HG03095 (cell line): Measurements from ENCODE around the gene HIPK3.
"Not testable (repeated sequence)": the region's sequence is repeated elsewhere in the genome, so short reads cannot be mapped to it uniquely, and the experiment has no call there.

ENCODE experiments used
- ATAC-seq: cut with Tn5 transposase; IDR thresholded peaks from one replicate; pipeline ENCODE4 v1.9.1; 2021; ENCODE audit warnings: moderate library complexity; ENCODE audit not compliant: unreplicated experiment

Gene HIPK3

DNA sequence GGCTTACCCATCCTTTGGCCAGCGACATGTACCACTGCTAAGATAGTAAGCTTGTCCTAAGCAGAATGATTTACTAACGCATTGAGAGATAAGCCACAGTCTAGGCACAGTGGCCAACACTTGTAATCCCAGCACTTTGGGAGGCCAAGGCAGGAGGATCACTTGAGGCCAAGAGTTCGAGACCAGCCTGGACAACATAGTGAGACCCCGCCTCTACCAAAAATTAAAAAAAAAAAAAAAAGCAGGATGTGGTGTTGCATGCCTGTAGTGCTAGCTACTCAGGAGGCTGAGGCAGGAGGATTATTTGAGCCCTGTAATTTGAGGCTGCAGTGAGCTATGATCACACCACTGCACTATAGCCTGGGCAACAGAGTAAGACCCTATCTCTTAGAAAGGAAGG, 93.1 kb downstream of the HIPK3 start:
- no peak for ATAC-seq

DNA sequence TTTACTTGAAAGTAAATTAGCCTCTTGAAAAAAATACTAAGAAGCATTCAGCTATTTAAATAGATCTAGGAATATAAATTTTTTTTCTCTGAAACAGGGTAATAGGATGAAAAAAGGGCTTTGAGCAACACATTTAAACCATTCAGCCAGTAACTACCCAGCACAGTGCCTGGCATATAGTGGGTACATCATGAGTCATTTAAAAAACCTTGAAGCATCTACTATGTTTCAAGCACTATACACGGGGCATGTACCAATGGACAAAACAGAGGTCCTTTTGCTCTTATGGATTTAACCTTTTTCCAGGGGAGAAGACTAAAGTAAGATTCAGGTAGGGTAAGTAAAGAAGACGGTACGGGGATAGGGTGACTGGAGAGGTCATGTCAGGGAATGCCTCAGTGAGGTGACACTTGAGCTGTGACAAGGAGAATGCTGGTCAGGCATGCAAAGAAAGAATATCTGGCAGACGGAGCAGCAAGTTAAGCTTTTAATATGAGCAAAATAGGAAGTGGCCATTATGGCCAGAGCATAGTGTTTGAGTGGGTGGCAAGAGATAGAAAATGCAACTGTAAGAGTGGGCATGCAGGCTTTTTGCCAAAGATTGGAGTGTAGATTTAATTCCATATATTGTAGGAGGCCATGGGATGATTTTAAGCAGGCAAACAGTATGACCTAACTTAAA, 101.1 kb downstream of the HIPK3 start:
- no peak for ATAC-seq

DNA sequence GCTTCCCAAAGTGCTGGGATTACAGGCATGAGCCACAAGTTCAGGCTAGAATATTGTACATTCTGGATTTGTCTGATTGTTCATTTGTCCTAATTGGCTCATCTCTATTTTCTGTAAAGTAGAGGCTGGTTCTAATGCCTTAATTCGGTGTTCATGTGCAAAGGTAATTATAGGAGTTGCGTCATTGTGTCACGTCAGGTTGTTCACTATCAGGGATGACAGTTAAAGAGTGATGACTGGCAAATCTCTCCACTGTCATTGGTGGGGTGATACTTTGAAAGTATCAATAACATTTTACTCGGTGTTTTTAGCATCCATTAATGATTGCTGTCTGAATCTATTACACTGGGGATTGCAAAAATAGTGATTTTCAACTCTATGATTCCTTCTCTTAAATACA, 103.5 kb downstream of the HIPK3 start:
- no peak for ATAC-seq

DNA sequence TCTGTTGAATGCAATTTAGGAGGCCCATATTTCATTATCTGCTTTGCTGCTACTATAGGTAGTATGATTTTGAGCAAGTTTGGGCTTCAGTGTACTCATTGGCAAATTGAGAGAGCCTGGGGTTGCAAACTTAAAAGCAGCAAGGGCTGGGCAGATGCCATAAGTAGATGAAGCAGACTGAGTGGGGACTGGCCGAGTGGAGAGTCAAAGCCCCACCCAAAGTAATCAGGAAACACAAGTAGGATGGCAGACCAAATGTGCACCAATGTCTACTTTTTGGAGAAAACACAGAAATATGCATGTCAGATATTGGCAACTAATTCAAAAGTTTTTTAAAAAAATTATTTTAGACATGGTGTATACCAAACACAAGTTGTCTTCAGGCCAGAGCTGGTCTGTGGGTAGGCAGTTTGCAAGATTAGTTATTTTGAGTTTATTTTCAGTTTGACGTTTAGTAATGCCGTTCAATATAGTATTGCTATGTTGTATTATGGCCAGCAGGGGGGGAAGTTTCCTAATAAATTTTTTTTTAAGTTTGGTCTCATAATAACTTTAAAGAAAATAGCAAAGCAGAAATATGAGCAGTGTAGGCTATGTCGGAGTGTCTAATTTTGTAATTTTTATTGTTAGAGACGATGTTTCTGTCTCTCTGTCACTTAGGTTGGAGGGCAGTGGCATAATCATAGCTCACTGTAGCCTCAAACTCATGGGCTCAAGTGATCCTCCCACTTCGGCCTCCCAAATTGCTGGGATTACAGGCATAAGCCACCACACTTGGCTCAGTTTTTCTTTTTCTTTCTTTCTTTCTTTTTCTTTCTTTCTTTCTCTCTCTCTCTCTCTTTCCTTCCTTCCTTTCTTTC, 105.1 kb downstream of the HIPK3 start:
- no peak for ATAC-seq

DNA sequence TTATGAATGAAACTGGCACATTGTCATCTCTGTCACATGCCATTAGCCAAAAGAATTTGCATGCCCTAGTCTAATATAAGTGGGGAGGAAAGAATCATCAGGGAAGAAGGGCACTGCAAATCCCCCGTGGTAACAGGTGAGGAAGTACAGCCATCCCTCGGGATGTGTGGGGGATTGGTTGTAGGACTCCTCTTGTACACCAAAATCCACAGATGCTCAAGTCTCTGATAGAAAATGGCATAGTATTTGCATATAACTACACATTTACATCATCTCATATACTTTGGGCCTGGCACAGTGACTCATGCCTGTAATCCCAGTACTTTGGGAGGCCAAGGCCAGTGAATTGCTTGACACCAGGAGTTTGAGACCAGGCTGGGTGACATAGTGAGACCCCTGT, 109.7 kb downstream of the HIPK3 start:
- ATAC-seq, result no peak

DNA sequence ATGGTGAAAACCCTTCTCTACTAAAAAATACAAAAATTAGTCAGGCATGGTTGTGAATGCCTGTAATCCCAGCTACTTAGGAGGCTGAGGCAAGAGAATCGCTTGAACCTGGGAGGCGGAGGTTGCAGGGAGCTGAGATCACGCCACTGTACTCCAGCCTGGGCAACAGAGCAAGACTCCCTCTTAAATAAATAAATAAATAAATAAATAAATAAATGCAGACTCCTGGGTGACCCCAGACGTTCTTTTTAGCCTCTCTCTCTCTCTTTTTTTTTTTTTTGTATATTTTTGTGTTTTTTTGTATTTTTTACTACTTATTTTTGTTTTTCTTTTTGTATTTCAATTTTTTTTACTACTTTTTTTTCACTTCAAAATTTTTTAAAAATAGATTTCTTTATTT, 111.3 kb downstream of the HIPK3 start:
- not testable (repeated sequence) for ATAC-seq

- ATAC-seq, result no peak
Observed at GRCh38 chr11:33368931-33369330, 111.8 kb downstream of the HIPK3 start.

DNA sequence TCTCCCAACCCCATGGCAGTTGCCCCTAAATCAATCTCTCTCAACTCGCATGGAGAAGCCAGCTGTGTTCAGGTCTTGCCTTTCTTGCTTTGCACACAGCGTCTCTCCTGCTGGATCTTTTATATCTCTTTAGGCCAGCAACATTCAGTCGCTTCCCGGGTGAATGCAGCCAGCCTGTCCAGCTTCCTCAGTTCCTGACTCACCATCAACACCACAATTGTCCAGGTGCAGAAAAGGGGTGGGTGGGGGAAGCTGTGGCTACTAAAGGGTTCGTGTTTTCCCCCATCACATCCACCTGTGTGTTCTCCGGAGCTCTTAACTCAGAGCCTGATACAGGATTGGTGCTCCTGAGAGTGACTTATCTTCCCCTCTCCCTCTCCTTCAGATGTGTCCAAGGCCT, 116.5 kb downstream of the HIPK3 start:
- ATAC-seq, result no peak

DNA sequence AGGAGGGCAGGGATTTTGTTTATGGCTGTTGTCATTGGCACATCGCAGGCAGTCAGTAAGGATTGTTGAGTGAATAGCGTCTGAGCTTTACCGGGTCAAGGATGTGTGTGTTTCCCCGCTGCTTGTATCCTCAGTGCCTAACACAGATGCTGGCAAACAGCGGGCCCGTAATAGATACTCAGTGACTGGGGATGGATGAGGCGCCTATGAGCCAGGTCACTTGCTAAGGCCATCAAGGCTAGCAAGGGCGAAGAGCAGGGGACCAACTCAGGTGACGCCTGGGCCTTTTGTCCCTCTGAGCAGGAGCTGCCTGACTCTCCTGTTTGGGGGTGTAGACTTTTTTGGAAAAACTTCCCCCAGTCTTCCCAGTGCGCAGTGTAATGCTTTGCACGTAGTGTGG, 118.1 kb downstream of the HIPK3 start:
- no peak for ATAC-seq

GRCh38 chr11:33375688-33376311, 118.6 kb downstream of the HIPK3 start, which contains the start of gene KIAA1549L:
KIAA1549L (plus strand) TSS chr11:33376108.
- no peak for ATAC-seq

GRCh38 chr11:33376331-33377310, 119.4 kb downstream of the HIPK3 start:
- ATAC-seq, result no peak

GRCh38 chr11:33377412-33378370, 120.5 kb downstream of the HIPK3 start:
- ATAC-seq, result no peak

DNA sequence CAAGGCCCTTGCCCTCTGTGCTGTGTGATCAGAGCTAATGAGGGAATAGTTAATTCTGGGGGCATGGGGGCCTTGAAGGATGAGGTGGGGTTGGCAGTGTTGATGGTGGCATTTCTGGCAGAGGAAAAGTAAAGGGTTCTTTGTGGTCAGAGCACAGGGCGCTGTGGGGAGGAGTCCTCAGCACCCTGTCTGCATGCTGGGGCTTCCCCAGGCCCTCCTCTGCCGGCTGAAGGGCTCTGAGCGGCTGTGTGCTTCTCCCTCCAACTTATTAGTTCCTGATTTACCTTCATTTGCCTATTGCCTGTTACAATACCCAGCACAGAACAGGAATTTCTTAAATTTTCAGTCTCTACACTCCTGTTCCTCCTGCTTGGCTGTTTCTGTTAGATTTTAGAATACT, 122.8 kb downstream of the HIPK3 start:
- no peak for ATAC-seq

DNA sequence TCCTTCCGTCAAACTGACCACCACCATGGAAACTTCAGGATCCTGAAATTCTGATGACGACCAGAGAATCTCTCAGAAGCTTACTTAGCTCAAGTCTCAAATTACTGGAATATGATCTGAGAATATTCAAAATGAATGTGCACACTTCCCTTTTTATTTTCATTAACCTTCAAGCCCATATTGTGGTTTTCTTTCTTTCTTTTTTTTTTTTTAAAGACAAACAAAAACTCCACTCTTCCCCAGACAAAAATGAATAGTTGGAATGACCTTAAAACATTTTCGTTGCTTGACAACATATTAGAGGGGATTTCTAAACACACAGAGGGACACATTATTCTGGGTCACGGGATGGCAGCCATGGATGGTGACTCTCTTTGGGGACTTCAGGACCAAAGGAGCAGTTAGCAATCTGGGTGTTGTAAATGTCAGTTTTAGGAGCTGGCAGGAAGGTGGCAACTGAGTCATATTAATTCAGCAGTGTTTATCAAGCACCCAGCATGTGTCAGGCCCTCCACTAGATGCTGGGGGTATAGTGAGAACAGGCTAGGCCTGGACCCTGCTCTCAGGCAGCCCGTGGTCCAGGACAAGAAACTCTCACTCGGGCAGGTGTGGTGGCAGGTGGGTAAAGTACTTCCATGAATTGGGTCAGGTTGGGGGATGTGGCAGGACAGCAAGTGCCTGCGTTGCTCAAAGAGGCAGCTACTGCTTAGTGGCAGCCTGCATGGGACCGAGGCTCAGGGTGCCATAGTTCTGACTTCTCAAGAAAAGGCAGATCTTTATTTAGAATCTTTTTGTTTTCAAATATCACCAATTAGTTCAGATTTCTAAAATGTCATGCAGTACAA, 126.1 kb downstream of the HIPK3 start:
- no peak for ATAC-seq

GRCh38 chr11:33383920-33384209, 126.7 kb downstream of the HIPK3 start:
- ATAC-seq, result no peak

DNA sequence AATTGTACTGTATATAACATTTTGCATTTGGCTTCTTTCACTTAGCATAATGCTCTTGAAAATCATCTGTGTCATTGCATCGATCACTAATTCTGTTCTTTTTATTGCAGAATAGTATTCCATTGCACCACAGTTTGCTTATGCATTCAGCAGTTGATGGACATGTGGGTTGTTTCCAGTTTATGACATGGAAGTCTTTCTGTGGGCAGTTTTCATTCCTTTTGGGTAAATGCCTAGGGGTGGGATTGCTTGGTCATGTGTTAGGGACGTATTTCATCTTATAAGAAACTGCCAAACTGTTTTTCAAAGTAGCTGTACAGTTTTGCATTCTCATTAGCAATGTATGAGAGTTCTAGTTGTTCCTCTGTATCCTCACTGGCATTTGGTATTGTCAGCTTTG, 127.0 kb downstream of the HIPK3 start:
- no peak for ATAC-seq

GRCh38 chr11:33387581-33387980, 130.4 kb downstream of the HIPK3 start:
- ATAC-seq, result no peak

- ATAC-seq, result no peak
Observed at GRCh38 chr11:33387996-33388395, 130.8 kb downstream of the HIPK3 start.
